ENCODE data around the gene SYT14.

GRCh38 chr1:210189426-210189825 lies 251.4 kb downstream of the SYT14 start:
- TF ChIP-seq CTCF (conservative IDR thresholded peaks at IDR 0.05; ENCODE audit: low read length) (no peak), EZH2phosphoT487 (IDR thresholded peaks at IDR 0.05; ENCODE audit: borderline replicate concordance) (no peak)
